HTERT RPE-1 (cell line): ENCODE results near the gene TMEFF2.

Experiments used
- in situ Hi-C: fragments of 300-500 bp; cut with MboI; formaldehyde crosslinking; loops from 4 replicates; pipeline ENCODE4 v1.14.3; 2020; ENCODE audit warnings: low sequenced_read_pairs

The TMEFF2 gene

GRCh38 chr2:192026059-192026824 is 168.5 kb downstream of the TMEFF2 start:
- in situ Hi-C loops = no loop called here

GRCh38 chr2:192025637-192026036 is 169.1 kb downstream of the TMEFF2 start:
- in situ Hi-C loops = no loop called here

GRCh38 chr2:192023006-192023405 is 171.7 kb downstream of the TMEFF2 start:
- in situ Hi-C loops = no loop called here

- in situ Hi-C loops = no loop called here
Observed at GRCh38 chr2:192017844-192018243, 176.9 kb downstream of the TMEFF2 start.

- in situ Hi-C loops = no loop called here
Observed at GRCh38 chr2:192016265-192016664, 178.5 kb downstream of the TMEFF2 start.

- in situ Hi-C loops = no loop called here
Observed at GRCh38 chr2:192013211-192013610, 181.5 kb downstream of the TMEFF2 start.

- in situ Hi-C loops = no loop called here
Observed at GRCh38 chr2:192011196-192011595, 183.5 kb downstream of the TMEFF2 start.

GRCh38 chr2:192010073-192010472 is 184.7 kb downstream of the TMEFF2 start:
- in situ Hi-C loops = no loop called here

GRCh38 chr2:192007581-192008228 is 187.0 kb downstream of the TMEFF2 start:
- in situ Hi-C loops = no loop called here

- in situ Hi-C loops = no loop called here
Observed at GRCh38 chr2:192005211-192005610, 189.5 kb downstream of the TMEFF2 start.

GRCh38 chr2:192004188-192004963 is 190.4 kb downstream of the TMEFF2 start:
- in situ Hi-C loops = no loop called here

- in situ Hi-C loops = no loop called here
Observed at GRCh38 chr2:192002418-192002817, 192.3 kb downstream of the TMEFF2 start.

GRCh38 chr2:192000196-192000980 is 194.3 kb downstream of the TMEFF2 start:
- in situ Hi-C loops = no loop called here

- in situ Hi-C loops = no loop called here
Observed at GRCh38 chr2:191999101-191999841, 195.5 kb downstream of the TMEFF2 start.

- in situ Hi-C loops = no loop called here
Observed at GRCh38 chr2:191995285-191995684, 199.4 kb downstream of the TMEFF2 start.

GRCh38 chr2:191994749-191995148 is 200.0 kb downstream of the TMEFF2 start:
- in situ Hi-C loops = no loop called here

GRCh38 chr2:191991442-191991841 is 203.3 kb downstream of the TMEFF2 start:
- in situ Hi-C loops = no loop called here

- in situ Hi-C loops = no loop called here
Observed at GRCh38 chr2:191985740-191986139, 209.0 kb downstream of the TMEFF2 start.

- in situ Hi-C loops = no loop called here
Observed at GRCh38 chr2:191983591-191983990, 211.1 kb downstream of the TMEFF2 start.

GRCh38 chr2:191983186-191983585 is 211.5 kb downstream of the TMEFF2 start:
- in situ Hi-C loops = no loop called here
